Measurements from ENCODE around the gene CGRRF1.

The CGRRF1 gene

GRCh38 chr14:54566410-54567223, 56.9 kb downstream of the CGRRF1 start, which contains the start of gene SAMD4A:
TSS of gene SAMD4A (plus strand) at chr14:54567128. CDS start at chr14:54567917, 789 bp downstream.
- no peak for FAIRE-seq
- no peak for DNase-seq (ENCODE audit: insufficient read length, low spot score)
- TF ChIP-seq CTCF (IDR thresholded peaks at IDR 0.05; ENCODE audit: insufficient read depth, missing control alignments), result no peak

- DNase-seq (ENCODE audit: insufficient read length, low spot score), result no peak
- no peak for FAIRE-seq
- no peak for TF ChIP-seq CTCF (IDR thresholded peaks at IDR 0.05; ENCODE audit: insufficient read depth, missing control alignments)
Measured at GRCh38 chr14:54567224-54567638, 57.5 kb downstream of the CGRRF1 start.

- TF ChIP-seq CTCF (IDR thresholded peaks at IDR 0.05; ENCODE audit: insufficient read depth, missing control alignments), result no peak
- no peak for DNase-seq (ENCODE audit: insufficient read length, low spot score)
- no peak for FAIRE-seq
Measured at GRCh38 chr14:54567639-54568561, 58.2 kb downstream of the CGRRF1 start.

GRCh38 chr14:54568821-54569595, 59.3 kb downstream of the CGRRF1 start:
- FAIRE-seq (no peak), DNase-seq (ENCODE audit: insufficient read length, low spot score) (no peak)
- TF ChIP-seq CTCF (IDR thresholded peaks at IDR 0.05; ENCODE audit: insufficient read depth, missing control alignments), result no peak

- DNase-seq (ENCODE audit: insufficient read length, low spot score), result no peak
- no peak for FAIRE-seq
- TF ChIP-seq CTCF (IDR thresholded peaks at IDR 0.05; ENCODE audit: insufficient read depth, missing control alignments), result no peak
Measured at GRCh38 chr14:54570047-54570446, 60.3 kb downstream of the CGRRF1 start.

- no peak for DNase-seq (ENCODE audit: insufficient read length, low spot score)
- no peak for FAIRE-seq
- no peak for TF ChIP-seq CTCF (IDR thresholded peaks at IDR 0.05; ENCODE audit: insufficient read depth, missing control alignments)
Measured at GRCh38 chr14:54570631-54571415, 61.1 kb downstream of the CGRRF1 start.
